ENCODE results near the gene NRP2.

Gene NRP2

DNA sequence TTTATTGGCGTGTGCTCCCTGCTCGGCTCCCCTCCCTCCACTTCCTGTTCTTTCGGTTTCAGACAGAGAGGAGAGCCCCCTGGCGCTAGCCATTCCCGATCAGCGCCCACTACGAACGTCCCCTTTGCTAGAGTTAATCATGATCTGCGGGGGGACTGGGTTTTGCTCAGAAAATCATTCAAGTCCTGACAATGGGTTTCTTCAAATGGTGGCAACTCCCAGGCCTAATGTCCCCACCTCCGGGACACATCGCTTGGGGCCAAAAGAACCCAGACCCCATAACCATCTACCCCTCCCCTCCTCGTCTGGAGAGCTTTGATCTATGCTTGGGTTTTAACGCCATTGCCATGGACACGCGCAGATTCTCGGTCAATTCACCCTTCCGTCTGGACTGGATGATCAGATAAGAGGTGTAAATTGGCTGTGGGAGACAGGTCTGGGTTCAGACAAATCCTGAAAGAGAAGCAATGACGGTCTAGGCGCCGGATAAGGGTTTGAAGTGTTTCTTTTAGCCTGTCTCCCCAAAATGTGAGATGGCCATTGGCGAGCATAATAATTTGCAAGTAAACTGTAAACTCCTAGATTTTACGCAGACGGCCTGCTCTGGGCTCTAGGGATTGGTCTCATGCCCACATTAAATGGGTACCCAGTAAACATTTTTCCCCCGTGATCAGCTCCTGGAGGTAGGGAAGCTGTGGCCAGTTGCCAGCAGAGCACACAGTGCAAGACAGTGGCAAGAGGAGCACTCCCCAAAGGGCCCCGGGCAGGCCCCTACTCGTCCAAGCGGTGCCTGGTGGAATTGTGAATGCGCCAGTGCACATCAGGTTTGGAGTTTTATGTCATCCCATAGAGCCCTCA, 4.7 kb downstream of the NRP2 start:
- DNase-seq: no peak

DNA sequence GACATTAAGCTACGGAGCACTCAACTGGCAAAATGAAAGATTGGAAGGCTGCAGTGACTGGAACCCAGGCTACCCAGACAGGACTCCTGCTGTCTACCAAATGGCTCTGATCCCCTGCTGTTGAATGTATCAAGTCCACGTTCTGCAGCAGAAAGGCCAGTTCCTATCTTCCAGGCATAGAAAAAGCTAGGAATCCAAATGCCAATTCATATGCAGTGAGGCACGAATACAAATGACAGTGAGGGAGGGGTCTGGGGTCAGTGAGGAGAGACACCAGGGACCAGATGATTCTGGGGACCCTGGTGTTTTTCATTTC, 5.3 kb downstream of the NRP2 start:
- no peak for DNase-seq

DNA sequence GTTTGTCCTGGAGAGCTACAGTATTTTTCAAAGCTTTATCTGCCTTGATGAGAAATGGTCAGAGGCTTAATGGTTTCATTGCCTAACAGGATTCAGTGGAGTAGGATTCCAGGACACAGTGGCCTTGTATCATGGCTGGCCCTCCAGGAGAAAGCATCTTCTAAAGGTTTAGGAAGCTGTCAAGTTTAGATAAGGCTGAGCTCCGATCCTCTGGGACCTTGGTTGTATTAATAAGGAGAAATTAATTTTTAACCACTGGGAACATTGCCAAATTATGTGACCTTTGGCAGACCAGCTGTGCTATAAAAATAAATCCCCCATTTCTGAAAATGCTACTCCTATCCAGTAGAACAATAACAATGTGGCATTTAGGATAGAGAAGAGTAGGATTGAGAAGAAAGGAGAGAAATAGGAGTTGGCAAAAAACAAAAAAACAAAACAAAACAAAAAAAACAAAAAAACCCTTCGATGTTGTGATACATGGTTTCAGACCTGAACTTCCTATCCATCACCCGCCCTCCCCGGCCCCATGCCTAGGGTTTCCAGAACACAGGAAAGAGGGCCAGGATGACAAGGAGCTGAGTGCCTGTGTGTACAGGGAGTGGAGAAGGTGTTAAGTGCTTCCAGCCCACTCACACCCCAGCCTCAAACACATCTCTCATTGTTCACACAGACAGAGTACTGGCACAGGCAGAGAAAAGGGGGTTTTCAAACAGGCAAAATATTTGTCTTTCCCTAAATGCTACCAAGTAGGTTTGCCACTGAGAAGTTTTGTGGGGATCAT, 6.3 kb downstream of the NRP2 start:
- no peak for DNase-seq

DNA sequence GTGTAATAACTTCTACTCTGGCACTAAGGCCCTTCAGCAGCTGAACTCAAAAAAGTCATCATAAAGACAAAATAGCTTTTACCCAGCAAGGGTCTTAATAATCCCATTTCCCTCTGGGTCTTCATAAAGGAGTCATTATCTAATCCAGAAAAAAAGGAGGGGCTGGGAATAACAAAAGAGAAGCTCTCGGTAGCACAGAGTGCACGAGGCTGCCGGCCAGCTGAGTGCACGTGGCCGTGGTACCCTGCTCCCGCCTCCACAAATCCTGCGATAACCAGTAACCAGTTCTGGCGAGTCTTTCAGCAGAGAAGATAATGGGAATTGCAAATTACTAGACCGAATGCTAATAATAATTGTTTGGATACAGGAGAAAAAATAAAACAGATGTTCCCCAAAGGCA, 7.5 kb downstream of the NRP2 start:
- DNase-seq: no peak

GRCh38 chr2:205692104-205692503, 9.8 kb downstream of the NRP2 start:
- DNase-seq: no peak

GRCh38 chr2:205694256-205694655, 12.0 kb downstream of the NRP2 start:
- DNase-seq: no peak

DNA sequence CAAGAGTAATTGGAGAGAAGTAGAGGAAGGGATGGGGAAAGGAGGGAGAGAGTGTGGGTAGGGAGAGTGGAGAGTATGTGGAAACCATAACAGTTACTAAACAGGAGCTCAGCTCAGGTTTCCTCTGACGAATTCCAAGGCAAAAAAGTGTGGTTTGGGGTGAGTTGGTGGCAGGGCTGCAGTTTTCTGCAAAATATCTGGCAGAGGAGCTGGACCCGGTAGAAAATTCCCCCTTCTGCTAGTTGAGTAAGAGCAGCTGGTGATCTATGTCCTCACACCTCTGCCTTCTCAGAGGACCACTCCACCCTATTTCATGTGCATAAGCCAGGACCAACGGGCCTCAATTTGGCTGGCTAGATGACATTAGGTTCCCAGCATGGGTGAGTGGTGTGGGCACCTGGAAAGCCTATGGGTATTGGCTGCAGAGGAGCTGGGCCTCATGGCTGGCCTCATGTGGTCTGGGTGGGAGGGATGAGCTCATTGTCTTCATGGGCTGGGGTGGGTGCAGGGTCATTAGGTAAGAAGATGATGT, 13.2 kb downstream of the NRP2 start:
- DNase-seq: no peak

DNA sequence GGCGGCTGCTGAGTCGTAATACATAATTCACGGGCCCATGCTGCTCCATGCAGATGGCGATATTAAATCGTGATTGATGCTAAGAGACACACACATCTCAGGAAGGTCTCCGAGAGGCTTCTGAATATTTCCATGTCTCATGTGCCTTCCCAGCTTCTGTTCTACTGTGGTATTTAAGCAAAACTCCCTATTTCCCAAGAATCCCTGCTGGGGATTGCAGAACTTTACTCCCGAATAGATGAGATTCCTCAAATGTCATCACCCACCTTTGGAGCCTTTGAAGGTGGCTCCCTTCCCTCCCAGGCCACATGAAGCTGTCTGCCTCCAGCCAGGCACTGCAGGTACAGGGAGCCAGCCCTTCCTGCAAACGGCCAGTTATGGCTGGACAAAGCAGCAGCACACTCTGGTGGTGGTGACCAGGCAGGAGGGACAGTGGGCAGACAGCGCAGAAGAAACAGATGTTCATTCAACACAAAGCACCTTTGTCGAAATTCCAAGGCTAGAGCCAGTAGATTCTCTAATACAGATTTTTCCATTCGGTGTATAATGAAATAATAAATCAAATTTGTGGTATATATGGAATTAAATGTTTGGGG, 14.1 kb downstream of the NRP2 start:
- DNase-seq: no peak

DNA sequence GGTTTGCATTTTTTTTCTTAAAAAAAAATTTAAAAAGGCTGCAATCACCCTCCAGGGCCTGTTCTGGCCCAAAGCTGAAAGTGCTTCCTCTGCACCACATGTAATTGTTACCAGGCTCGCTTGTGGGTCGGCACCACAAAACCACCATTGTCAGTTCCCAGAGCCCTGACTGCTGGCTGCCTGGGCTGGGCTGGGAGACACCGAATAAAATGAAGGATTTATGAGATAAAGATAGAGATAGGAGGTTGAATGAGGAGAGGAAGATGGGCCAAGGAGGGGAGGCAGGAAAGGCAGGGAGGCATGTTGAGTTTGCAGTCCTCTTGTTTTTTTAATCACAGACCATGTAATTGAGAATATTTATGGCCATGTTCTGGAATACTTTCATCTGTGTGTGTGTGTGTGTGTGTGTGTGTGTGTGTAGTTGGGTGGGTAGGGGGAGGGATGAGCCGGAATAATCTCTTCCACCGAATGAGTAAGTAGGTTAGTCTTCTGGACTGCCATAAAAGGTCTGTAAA, 14.7 kb downstream of the NRP2 start:
- no peak for DNase-seq

DNA sequence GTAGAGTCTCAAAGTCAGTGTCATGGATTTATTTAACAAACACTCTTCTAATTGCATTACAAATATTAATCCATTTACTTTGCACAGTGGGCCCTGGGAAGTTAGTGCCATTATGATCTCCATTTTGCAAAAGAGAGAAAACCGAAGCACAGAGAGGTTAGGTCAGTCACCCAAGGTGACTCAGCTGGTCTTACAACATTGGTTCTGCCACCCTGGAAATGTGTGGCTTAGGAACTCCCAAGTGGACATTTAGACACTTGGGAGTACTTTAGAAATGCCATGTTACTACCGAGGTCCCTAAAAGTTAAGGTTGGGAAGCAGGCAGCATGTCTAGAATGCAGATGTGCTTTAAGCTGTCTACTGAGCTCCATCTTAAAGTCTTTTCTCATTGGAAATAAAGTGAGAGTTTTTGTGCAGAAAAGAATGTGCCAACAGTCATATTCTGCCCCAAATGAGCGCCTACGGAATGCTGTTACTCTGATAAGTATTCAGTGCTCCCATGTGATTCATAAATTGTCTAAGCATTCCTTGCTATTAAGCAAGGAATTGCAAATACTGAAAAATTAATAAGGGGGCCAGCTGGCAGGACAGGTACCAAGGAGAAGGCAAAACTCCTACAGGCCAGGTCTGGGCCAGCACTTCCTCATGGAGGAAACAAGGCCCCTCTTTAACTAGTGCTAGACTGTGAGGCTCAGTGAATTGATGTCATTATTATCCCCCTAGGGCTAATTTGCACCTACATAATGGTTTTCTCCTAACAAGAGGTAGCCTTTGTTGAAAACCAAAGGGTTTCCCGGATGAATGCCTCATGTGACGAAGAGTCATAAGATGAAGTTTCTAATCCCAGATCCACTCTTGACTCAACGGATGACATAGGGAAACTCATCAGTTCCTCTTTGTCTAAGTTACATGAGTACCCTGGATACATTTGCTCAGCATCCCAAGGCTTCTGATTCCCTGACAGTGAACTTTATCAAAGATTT, 16.3 kb downstream of the NRP2 start:
- no peak for DNase-seq

DNA sequence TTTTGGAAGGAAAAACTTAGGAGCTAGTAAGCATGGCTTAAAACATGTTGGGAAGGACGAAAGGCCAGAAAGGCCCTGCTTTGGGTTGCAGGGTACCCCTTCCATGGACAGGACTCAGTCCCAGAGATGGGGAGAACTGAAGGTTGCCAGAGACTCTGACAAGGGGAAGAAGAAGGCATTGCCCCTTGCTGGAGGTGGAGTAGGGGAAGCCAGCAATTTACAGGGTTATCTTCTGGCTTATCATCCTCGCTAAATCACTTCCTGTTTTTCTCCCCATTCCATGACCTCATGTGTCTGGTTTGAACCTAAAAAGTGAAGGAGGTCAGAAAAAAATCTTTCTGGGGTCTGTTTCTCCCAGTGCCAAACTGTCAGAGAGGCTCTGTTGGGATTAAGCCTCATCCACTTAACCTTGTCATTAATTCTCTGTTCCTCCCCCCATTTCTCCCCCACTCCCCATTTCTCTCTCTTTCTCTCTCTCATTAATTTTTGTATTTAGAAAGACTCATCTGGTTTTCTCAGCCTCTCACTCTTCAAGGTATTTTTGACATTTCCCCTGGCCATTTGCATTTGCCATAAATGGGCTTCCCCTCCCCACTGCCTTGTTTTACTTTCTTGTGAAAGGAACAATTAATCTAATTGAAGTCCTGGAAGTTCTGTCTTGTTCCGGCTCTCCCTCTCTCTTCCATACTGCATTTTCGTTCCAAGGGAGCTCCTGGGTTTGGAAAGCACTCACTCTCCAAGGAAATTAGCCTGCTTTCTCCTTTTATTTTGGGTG, 17.4 kb downstream of the NRP2 start:
- DNase-seq: no peak

DNA sequence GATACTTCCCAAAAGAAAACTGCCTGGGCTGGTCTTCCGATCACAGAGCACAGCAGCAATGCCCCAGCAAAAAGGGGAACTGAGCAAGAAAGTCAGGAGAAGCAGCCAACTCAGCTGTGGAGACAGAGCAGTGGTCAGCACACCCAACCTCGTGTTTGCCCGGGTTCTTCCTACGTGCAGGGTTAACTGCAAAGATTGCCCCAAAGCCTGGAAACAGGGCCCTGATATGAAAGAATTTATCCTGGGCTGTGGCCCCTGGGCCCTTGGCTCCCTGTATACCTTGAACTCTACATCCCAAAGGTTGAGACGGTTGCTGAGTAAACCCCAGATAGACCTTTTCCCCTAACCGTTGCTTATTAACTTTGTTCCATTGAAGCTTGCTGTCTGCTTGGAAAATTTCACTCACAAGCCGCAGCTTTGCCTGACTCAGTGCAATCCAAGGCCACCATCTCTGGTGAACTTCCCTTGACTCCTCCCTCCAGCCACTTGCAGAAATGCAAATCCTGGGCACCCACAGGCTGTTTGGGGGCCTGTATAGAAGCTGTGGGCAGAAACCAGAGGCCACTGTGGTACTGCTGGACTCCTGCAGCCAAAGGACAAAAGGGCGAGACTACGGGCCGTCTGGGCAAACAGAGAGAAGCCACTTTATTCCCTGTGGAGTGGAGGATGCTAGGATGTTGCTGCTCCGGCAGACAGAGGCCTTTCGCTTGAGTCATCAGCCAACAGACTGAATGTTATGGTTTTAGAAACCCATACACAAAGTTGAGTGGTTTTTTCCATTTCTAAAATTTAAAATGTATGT, 18.2 kb downstream of the NRP2 start:
- DNase-seq: no peak

GRCh38 chr2:205701509-205701908, 19.2 kb downstream of the NRP2 start:
- no peak for DNase-seq

GRCh38 chr2:205702576-205702975, 20.3 kb downstream of the NRP2 start:
- no peak for DNase-seq

DNA sequence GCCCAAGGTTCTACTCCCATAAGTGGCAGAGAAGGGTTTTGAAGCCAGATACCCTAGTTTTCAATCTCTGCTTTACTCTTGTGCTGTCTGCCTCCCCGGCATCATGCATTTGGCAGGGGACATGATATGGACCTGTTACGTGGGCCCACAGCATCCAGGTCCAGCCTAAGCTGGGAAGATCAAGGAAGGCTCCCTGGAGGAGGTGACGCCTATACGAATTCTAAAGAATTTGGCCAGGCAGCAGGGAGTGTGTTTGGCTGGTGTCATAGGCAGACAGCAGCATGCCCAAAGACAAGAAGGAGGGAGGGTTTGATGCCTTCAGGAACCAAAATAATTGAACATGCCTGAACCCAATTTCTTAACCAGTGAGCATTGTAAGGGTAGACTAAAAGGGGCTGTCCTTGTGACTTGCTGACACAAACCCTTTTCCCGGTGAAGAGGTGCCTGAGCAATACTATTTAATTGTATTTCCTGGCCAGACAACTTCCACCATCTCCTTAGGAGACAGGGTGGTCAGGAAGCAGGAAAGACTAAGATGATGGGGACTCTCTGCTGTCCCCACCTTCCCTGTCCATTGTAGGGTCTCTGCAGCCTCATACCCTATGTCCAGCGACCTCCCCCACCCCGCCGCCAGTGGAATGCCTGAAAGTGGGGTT, 21.3 kb downstream of the NRP2 start:
- no peak for DNase-seq

- no peak for DNase-seq
Observed at GRCh38 chr2:205704127-205704741, 21.9 kb downstream of the NRP2 start.

DNA sequence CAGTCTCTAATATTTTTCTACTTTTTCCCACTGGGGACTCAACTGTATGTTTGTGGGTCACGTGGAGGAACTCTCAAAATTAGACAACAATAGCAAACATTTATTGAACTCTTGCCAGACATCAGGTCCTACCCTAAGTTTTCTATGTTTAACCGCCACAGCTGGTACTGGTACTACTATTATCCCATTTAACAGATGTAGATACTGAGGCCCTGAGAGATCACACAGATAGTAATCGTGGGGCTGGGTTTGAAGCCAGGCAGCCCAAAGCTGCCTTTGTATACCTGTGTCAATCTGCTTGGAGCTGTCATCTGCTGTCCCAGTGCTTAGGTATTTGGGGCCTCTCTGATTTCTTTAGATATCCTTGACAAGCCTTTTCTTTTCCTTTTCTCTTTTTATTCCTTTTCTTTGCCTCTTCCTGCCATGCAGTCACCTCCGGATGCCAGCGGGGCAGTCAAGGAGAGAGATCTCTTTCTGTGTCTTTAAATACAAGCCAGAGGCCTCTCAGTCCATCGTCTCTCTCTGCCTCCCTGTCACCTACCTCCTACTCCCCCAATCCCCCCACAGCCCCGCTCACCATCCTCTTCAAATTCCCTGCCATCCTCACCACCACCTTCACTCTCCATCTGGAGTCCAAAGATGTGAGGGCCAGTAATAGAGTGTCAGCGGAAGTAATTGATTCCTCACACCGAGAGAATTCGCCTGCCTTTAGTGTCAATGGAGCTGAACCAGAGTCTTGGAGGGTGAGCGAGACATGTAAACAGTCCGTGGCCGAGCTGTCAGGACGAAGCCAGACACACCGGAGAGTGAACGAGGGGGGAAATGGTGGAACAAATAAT, 23.4 kb downstream of the NRP2 start:
- DNase-seq: no peak

DNA sequence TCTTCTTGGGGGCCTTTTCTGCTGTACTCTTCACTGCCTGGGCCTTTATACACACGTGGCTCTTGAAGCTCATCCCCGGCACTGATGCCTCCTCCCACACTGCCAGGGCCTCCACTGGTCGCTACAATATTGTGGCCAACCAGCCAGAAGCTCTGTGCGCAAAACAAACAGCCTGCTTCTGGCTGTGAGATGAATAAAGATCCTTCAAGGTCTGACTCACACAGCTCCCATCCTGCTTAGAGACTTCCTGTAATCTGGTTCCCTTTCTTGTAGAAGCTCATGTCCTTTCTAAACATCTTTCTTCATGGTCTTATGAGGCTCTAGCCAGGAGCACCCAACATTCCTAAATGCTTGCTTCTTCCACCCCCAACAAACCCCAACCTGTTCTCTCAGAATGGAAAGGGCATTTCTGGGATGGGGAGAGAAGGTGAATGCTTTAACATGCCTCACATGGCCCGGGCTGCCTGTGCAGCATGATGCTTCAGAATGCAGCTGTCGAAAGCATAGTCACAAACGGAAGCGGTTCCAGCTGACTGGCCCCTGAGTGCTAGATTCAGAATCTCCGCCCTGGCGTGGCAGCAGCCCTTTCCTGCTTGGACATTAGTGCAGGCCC, 24.6 kb downstream of the NRP2 start:
- peak; percentile 18 to 35 for DNase-seq

Measured in activated CD4-positive, alpha-beta T cell treated with anti-CD3 and anti-CD28 coated beads for 4 hours (primary cell).